CD4-positive, alpha-beta memory T cell (primary cell): ENCODE measurements around the gene CDKAL1. TPM values are rescaled to one million over a fixed set of nuclear protein-coding genes. Genes with fewer than 3 reads are reported as not detected.

ENCODE experiments used
- CTCF ChIA-PET: fragments of 350-600 bp; sonication (Branson Sonifier 250); formaldehyde crosslinking; loops from one replicate; lab custom pipeline; 2021; ENCODE audit warnings: inconsistent platforms; ENCODE audit not compliant: partially characterized antibody; lab: Charles Lee
- POLR2A ChIA-PET: fragments of 350-600 bp; sonication (Branson Sonifier 250); formaldehyde crosslinking; loops from one replicate; lab custom pipeline; 2021; ENCODE audit not compliant: partially characterized antibody; lab: Charles Lee
- DNase-seq, 5 donors: peaks; one replicate each; pipeline versions ENCODE4 v3.0.0 to v3.0.0-alpha.2; 2020 to 2022; ENCODE audit warnings: mixed read lengths in 1 of 5
- H3K27ac ChIP-seq: one replicate; pipeline ENCODE4 v1.7.0; 2013; ENCODE audit warnings: low read depth, low read length
- H3K27me3 ChIP-seq: 2 replicates; pipeline ENCODE4 v1.7.0; 2013; ENCODE audit warnings: mild to moderate bottlenecking, low read length, moderate library complexity; ENCODE audit not compliant: insufficient read depth
- H3K36me3 ChIP-seq: 2 replicates; pipeline ENCODE4 v1.7.0; 2013; ENCODE audit warnings: mild to moderate bottlenecking, low read length, moderate library complexity; ENCODE audit not compliant: insufficient read depth
- H3K4me1 ChIP-seq: 2 replicates; pipeline ENCODE4 v1.7.0; 2013; ENCODE audit warnings: mild to moderate bottlenecking, low read length, moderate library complexity; ENCODE audit not compliant: insufficient read depth
- H3K4me3 ChIP-seq, 2 donors: one replicate each; pipeline ENCODE4 v1.7.0; 2013; ENCODE audit warnings: low read length in 2 of 2, mild to moderate bottlenecking in 1 of 2
- H3K9me3 ChIP-seq, 2 donors: one replicate each; pipeline ENCODE4 v1.7.0; 2013; ENCODE audit warnings: low read length in 2 of 2, control low read depth in 1 of 2; ENCODE audit not compliant: control insufficient read depth in 1 of 2
- H3K27ac Mint-ChIP-seq, 7 donors: one replicate each; pipeline ENCODE4 v1.8.0; 2020 to 2021; ENCODE audit warnings: mixed read lengths in 7 of 7, mild to moderate bottlenecking in 6 of 7, inconsistent platforms in 3 of 7, moderate library complexity in 3 of 7
- H3K27me3 Mint-ChIP-seq, 2 donors: one replicate each; pipeline ENCODE4 v1.8.0; 2020 to 2021; ENCODE audit warnings: mixed read lengths in 2 of 2
- H3K36me3 Mint-ChIP-seq, 2 donors: one replicate each; pipeline ENCODE4 v1.8.0; 2020 to 2021; ENCODE audit warnings: mixed read lengths in 2 of 2, inconsistent platforms in 1 of 2, mild to moderate bottlenecking in 1 of 2
- H3K4me1 Mint-ChIP-seq, 4 donors: one replicate each; pipeline ENCODE4 v1.8.0; 2020 to 2021; ENCODE audit warnings: mixed read lengths in 4 of 4, mild to moderate bottlenecking in 1 of 4
- H3K4me3 Mint-ChIP-seq, 8 donors: one replicate each; pipeline ENCODE4 v1.8.0; 2020 to 2021; ENCODE audit warnings: mixed read lengths in 8 of 8, mild to moderate bottlenecking in 7 of 8, moderate library complexity in 6 of 8, inconsistent platforms in 3 of 8
- H3K9me3 Mint-ChIP-seq, 8 donors: one replicate each; pipeline ENCODE4 v1.8.0; 2020 to 2021; ENCODE audit warnings: mixed read lengths in 8 of 8, mild to moderate bottlenecking in 5 of 8, inconsistent platforms in 3 of 8, moderate library complexity in 1 of 8
- intact Hi-C: fragments of 100-400 bp; cut with micrococcal nuclease; formaldehyde crosslinking; loops from one replicate; pipeline ENCODE4 v1.15.1; 2023
- polyA plus RNA-seq, 2 donors: library from polyadenylated mRNA; unstranded; fragments of 300-500 nt; fragmentation: Illumina TruSeq; gene quantifications; one replicate each; pipeline ENCODE4 v1.2.3, GENCODE V29; 2021
- total RNA-seq, 2 experiments: library from RNA; stranded (reverse); gene quantifications; one replicate each; pipeline ENCODE4 v1.2.3, GENCODE V29; 2021

CDKAL1 gene
- total and polyA plus RNA-seq, 4 experiments from 2014 or later, result 22.3 to 41.8 (median 26.8) TPM

DNA sequence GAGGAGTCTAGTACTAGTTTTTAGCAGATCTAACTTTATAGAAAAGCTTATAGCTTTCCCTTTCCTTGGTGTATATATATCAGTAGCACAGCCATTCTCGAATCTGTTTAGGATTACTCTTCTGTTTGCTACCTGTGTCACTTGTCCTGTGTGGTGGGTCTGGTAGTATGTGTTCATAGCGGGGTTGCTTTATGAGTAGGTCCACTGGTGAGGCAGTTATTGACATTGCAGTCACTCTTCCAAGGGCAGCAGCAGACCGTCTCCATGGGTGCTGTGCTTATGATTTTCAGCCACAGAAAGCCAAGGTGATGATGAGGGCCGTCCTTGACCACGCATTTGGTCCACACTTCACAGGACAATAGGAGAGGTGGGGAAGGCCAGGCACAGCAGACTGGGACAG, 171.5 kb downstream of the CDKAL1 start:
- no peak overlapping the region for H3K4me3 ChIP-seq
- no peaks in the 10 kb centered on the region for H3K9me3 ChIP-seq
- no peaks in the 10 kb centered on the region for H3K4me1 ChIP-seq
- H3K27me3 ChIP-seq, result no peaks in the 10 kb centered on the region
- Mint-ChIP-seq H3K27ac (no peak overlapping the region), H3K9me3 (no peaks in the 10 kb centered on the region), H3K36me3 (peaks cover 0 to 1% of the 10 kb centered on the region in 2 donors), H3K4me1 (peaks cover 25 to 62% (median 40%) of the 10 kb centered on the region in 4 donors), H3K27me3 (no peaks in the 10 kb centered on the region), H3K4me3 (no peak overlapping the region)
- DNase-seq, result no peak
- ChIA-PET POLR2A (no interaction called here), CTCF (no interaction called here)
- no peaks in the 10 kb centered on the region for H3K36me3 ChIP-seq
- intact Hi-C loops, result no loop called here
- no peak overlapping the region for H3K27ac ChIP-seq

GRCh38 chr6:20706238-20706938, 172.1 kb downstream of the CDKAL1 start:
- CTCF ChIA-PET, result no interaction called here
- no peak overlapping the region for H3K4me3 Mint-ChIP-seq
- H3K4me3 ChIP-seq, result no peak overlapping the region
- no peaks in the 10 kb centered on the region for H3K9me3 ChIP-seq
- no peak for DNase-seq
- peaks cover 25 to 61% (median 42%) of the 10 kb centered on the region in 4 donors for H3K4me1 Mint-ChIP-seq
- no peak overlapping the region for H3K27ac ChIP-seq
- no peaks in the 10 kb centered on the region for H3K36me3 Mint-ChIP-seq
- no peaks in the 10 kb centered on the region for H3K36me3 ChIP-seq
- POLR2A ChIA-PET, result no interaction called here
- peak overlapping the region in 1 of 7 donors; percentile 65 for H3K27ac Mint-ChIP-seq
- H3K27me3 ChIP-seq, result no peaks in the 10 kb centered on the region
- no peaks in the 10 kb centered on the region for H3K9me3 Mint-ChIP-seq
- H3K27me3 Mint-ChIP-seq, result no peaks in the 10 kb centered on the region
- H3K4me1 ChIP-seq, result no peaks in the 10 kb centered on the region
- intact Hi-C loops, result no loop called here

DNA sequence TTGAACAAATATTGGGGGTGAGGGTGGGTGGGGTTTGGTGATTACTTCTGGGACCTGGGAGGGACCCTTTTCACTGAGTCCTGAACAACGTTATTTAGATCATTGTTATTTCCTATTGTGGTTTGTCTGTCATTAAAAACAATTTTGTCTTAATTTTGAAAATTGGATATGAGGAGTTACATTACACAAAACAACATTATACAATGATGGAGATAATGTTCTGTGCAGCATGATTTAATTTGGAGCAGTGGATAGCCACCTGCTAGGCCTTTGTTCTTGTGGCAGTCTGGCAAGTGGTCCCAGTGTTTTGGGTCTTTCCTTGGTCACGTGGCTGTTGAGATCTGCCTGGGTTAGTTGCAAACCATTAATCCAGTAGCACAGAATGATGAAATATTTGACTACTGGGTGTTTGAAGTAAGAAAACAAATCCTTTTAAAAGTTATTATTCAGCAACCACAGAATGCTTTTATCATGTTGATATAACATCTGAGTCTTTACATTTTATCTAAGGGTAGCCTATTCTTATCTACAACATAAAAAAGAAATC, 172.8 kb downstream of the CDKAL1 start:
- H3K27ac Mint-ChIP-seq, result peak overlapping the region in 3 of 7 donors; percentile 1 to 38 (median 18)
- Histone ChIP-seq H3K4me1 (no peaks in the 10 kb centered on the region), H3K27me3 (no peaks in the 10 kb centered on the region), H3K4me3 (no peak overlapping the region), H3K27ac (no peak overlapping the region), H3K36me3 (no peaks in the 10 kb centered on the region), H3K9me3 (no peaks in the 10 kb centered on the region)
- peaks cover 25 to 60% (median 45%) of the 10 kb centered on the region in 4 donors for H3K4me1 Mint-ChIP-seq
- H3K9me3 Mint-ChIP-seq, result no peaks in the 10 kb centered on the region
- H3K27me3 Mint-ChIP-seq, result no peaks in the 10 kb centered on the region
- H3K36me3 Mint-ChIP-seq, result peaks cover 0 to 3% of the 10 kb centered on the region in 2 donors
- intact Hi-C loops, result no loop called here
- no peak for DNase-seq
- POLR2A ChIA-PET, result no interaction called here
- no peak overlapping the region for H3K4me3 Mint-ChIP-seq
- CTCF ChIA-PET, result no interaction called here

DNA sequence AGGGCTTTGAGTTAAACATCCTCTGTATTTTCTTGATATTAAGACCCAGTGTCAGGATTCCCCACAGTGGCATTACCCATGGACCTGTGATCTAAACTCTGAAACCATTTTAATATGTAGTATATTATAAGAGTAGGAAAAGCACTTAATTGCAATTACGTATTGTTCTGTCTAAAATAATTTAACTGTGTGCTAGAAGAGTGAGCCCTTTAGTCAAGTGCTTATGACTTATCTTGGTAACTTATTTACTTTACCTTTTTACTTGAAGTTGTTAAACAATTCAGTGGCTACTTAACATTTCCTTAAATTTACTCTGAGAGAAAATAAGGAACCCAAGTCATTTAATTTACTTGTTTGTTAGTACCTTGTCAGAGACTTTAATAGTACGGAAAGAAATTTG, 173.6 kb downstream of the CDKAL1 start:
- H3K27me3 Mint-ChIP-seq, result no peaks in the 10 kb centered on the region
- no peak overlapping the region for H3K4me3 Mint-ChIP-seq
- peaks cover 25 to 57% (median 43%) of the 10 kb centered on the region in 4 donors for H3K4me1 Mint-ChIP-seq
- DNase-seq, result no peak
- no peaks in the 10 kb centered on the region for H3K9me3 ChIP-seq
- no peaks in the 10 kb centered on the region for H3K9me3 Mint-ChIP-seq
- no peak overlapping the region for H3K4me3 ChIP-seq
- H3K27ac ChIP-seq, result no peak overlapping the region
- no peaks in the 10 kb centered on the region for H3K4me1 ChIP-seq
- H3K36me3 ChIP-seq, result no peaks in the 10 kb centered on the region
- ChIA-PET CTCF (no interaction called here), POLR2A (no interaction called here)
- H3K27ac Mint-ChIP-seq, result peak overlapping the region in 1 of 7 donors; percentile 11
- H3K27me3 ChIP-seq, result no peaks in the 10 kb centered on the region
- peaks cover 0 to 6% of the 10 kb centered on the region in 2 donors for H3K36me3 Mint-ChIP-seq
- intact Hi-C loops, result no loop called here

GRCh38 chr6:20708367-20709124, 174.3 kb downstream of the CDKAL1 start:
- H3K36me3 ChIP-seq, result no peaks in the 10 kb centered on the region
- ChIA-PET CTCF (no interaction called here), POLR2A (no interaction called here)
- no peaks in the 10 kb centered on the region for H3K9me3 ChIP-seq
- no peaks in the 10 kb centered on the region for H3K27me3 ChIP-seq
- Mint-ChIP-seq H3K4me1 (peaks cover 25 to 57% (median 43%) of the 10 kb centered on the region in 4 donors), H3K9me3 (no peaks in the 10 kb centered on the region), H3K4me3 (peak overlapping the region in 1 of 8 donors; percentile 36), H3K36me3 (peaks cover 0 to 6% of the 10 kb centered on the region in 2 donors), H3K27ac (peak overlapping the region in 2 of 7 donors; percentile 11 to 87), H3K27me3 (no peaks in the 10 kb centered on the region)
- intact Hi-C loops, result no loop called here
- peak; percentile 16 to 46 (median 26) for DNase-seq
- H3K27ac ChIP-seq, result no peak overlapping the region
- no peaks in the 10 kb centered on the region for H3K4me1 ChIP-seq
- no peak overlapping the region for H3K4me3 ChIP-seq

GRCh38 chr6:20709451-20709850, 175.2 kb downstream of the CDKAL1 start:
- Histone ChIP-seq H3K9me3 (no peaks in the 10 kb centered on the region), H3K36me3 (no peaks in the 10 kb centered on the region), H3K27ac (no peak overlapping the region), H3K27me3 (no peaks in the 10 kb centered on the region), H3K4me1 (no peaks in the 10 kb centered on the region), H3K4me3 (no peak overlapping the region)
- intact Hi-C loops, result no loop called here
- no peak for DNase-seq
- Mint-ChIP-seq H3K4me3 (no peak overlapping the region), H3K4me1 (peaks cover 20 to 51% (median 37%) of the 10 kb centered on the region in 4 donors), H3K9me3 (no peaks in the 10 kb centered on the region), H3K27ac (no peak overlapping the region), H3K27me3 (no peaks in the 10 kb centered on the region), H3K36me3 (peaks cover 0 to 6% of the 10 kb centered on the region in 2 donors)
- ChIA-PET CTCF (no interaction called here), POLR2A (no interaction called here)

- Histone ChIP-seq H3K4me3 (no peak overlapping the region), H3K4me1 (no peaks in the 10 kb centered on the region), H3K27ac (no peak overlapping the region), H3K36me3 (no peaks in the 10 kb centered on the region), H3K9me3 (no peaks in the 10 kb centered on the region), H3K27me3 (no peaks in the 10 kb centered on the region)
- Mint-ChIP-seq H3K4me3 (no peak overlapping the region), H3K27ac (no peak overlapping the region), H3K27me3 (no peaks in the 10 kb centered on the region), H3K4me1 (peaks cover 20 to 47% (median 33%) of the 10 kb centered on the region in 4 donors), H3K9me3 (no peaks in the 10 kb centered on the region), H3K36me3 (peaks cover 0 to 6% of the 10 kb centered on the region in 2 donors)
- CTCF ChIA-PET, result no interaction called here
- POLR2A ChIA-PET, result no interaction called here
- intact Hi-C loops, result no loop called here
- no peak for DNase-seq
Measured at GRCh38 chr6:20710341-20710740, 176.1 kb downstream of the CDKAL1 start.
